GM13977 (cell line): ENCODE measurements around the gene SYNGR1.

Experiments used
- DNase-seq: peaks from one replicate; pipeline ENCODE4 v3.0.0; 2012; ENCODE audit warnings: low spot score
- in situ Hi-C: fragments of 300-500 bp; cut with MboI; formaldehyde crosslinking; loops from one replicate; pipeline ENCODE4 v1.12.0; 2022; ENCODE audit warnings: low sequenced_read_pairs, low pct_unique_long_range_greater_than_20kb, mixed read lengths, inconsistent platforms; ENCODE audit not compliant: unreplicated experiment
- TF ChIP-seq, protein P1 (sequence below): IDR thresholded peaks from 2 replicates; pipeline ENCODE4 v1.5.1; 2012; ENCODE audit warnings: mild to moderate bottlenecking, control low read depth; ENCODE audit not compliant: insufficient read depth; ENCODE audit errors: extremely low read depth, missing control alignments

Gene SYNGR1

DNA sequence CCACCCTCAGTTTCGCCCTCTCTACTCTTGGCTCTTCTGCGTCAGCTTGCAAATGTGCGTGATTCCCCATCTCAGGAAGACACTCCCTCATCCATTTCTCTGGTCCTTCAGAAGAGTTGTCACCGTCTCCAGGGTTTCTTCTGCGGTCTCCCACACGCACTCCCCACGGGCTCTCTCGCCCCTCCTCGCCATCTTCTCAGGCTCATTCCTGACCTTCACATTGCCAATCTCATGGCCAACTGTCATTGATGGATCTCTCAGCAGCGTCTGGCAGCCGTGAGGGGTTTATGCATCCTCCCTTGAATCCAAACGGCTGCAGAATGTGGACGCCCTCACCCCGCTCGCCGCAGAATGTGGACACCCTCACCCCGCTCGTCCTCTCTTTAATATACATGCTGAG, 10.5 kb downstream of the SYNGR1 start:
- in situ Hi-C loops = no loop called here
- TF ChIP-seq, protein P1, sequence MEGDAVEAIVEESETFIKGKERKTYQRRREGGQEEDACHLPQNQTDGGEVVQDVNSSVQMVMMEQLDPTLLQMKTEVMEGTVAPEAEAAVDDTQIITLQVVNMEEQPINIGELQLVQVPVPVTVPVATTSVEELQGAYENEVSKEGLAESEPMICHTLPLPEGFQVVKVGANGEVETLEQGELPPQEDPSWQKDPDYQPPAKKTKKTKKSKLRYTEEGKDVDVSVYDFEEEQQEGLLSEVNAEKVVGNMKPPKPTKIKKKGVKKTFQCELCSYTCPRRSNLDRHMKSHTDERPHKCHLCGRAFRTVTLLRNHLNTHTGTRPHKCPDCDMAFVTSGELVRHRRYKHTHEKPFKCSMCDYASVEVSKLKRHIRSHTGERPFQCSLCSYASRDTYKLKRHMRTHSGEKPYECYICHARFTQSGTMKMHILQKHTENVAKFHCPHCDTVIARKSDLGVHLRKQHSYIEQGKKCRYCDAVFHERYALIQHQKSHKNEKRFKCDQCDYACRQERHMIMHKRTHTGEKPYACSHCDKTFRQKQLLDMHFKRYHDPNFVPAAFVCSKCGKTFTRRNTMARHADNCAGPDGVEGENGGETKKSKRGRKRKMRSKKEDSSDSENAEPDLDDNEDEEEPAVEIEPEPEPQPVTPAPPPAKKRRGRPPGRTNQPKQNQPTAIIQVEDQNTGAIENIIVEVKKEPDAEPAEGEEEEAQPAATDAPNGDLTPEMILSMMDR = no peak
- DNase-seq = no peak

DNA sequence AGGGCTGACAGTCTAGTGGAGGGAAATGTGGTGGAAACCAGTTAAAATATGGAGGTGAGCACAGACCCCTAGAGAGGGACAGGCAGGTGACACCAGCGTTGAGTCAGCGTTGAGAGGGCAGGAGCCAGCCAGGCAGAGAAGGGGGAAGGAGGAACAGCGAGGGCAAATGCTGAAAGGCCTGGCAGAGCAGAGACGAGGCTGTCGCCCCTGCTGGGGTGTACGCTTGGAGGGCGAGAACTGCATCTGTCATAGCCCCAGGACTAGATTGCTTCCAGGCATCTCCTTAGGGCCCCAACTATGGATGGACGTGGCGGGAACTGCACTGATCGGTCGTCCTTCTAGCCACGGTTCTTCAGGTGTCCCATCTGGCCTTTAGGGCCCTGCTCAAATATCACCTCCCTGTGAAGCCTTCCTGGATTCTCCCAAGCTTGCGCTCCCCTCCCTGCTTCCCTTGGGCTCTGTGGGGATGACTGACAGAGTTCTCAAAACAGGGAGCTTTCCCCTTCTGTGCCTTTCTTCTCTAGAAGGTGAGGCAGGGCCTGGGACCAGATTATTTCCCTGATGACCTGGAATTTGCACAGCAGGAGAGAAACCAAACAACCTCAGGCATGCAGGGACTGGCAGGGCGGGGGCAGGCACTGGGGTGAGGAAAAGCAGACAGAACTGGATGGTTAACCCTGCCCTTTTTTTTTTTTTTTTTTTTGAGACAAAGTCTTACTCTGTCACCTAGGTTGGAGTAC, 11.1 kb downstream of the SYNGR1 start:
- in situ Hi-C loops = no loop called here
- TF ChIP-seq, protein P1 = no peak
- DNase-seq = no peak

DNA sequence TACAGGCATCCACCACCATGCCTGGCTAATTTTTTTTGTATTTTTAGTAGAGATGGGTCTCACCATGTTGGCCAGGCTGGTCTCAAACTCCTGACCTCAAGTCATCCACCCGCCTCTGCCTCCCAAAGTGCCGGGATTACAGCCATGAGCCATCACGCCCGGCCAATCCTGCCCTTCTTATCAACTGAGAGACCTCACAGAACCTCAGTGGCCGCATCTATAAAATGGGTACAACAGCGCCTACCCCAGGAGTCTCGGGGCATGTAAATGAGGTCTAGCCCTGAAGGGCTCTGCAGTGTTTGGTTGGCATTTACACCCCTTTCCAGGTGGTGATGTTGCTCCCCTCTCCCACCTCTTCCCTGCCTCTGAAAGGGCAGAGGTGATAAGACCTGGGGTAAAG, 11.7 kb downstream of the SYNGR1 start:
- in situ Hi-C loops = no loop called here
- no peak for DNase-seq

DNA sequence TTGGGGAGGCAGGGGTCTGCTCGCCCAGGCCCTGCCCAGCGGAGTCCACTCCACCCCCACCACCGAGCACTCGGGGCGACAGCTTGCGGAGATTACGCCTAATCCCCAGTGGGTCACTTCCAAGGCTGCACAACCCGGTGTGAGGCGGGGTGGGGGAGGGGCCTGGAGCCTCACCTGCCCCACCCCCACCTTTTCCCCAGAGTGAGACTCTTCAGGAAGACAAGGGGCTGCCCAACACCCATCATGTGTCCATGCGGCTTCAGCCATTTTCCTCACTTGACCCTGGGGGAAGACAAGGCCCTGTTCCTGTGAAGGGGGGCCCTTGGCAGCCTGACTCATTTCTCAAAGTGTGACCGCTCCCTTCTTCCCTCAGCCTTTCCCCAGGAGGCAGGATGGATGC, 12.5 kb downstream of the SYNGR1 start:
- in situ Hi-C loops = no loop called here
- TF ChIP-seq, protein P1 = no peak
- no peak for DNase-seq

More for the DNA sequence above, 11.7 kb downstream of the SYNGR1 start:
- TF ChIP-seq, protein P1 = no peak

DNA sequence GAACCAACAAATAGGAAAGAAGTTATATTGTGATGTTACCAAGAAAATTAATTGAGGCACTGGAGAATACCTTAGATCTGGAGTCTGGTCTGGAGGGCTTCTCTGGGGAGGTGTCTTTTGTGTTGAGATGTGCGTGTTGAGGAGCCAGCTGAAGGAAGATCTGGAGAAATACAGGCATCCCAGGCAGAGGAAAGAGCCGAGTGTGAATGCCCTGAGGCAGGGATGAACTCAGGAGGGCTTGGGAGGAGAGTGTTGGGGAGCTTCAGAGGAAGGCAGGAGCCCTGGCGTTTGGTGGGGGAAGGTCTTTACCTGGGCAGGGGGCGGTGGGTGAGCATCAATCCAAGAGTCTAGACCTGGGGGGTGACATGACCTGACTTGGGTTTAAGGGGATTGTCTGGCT, 13.1 kb downstream of the SYNGR1 start:
- DNase-seq = no peak
- in situ Hi-C loops = no loop called here
- TF ChIP-seq, protein P1 = no peak

DNA sequence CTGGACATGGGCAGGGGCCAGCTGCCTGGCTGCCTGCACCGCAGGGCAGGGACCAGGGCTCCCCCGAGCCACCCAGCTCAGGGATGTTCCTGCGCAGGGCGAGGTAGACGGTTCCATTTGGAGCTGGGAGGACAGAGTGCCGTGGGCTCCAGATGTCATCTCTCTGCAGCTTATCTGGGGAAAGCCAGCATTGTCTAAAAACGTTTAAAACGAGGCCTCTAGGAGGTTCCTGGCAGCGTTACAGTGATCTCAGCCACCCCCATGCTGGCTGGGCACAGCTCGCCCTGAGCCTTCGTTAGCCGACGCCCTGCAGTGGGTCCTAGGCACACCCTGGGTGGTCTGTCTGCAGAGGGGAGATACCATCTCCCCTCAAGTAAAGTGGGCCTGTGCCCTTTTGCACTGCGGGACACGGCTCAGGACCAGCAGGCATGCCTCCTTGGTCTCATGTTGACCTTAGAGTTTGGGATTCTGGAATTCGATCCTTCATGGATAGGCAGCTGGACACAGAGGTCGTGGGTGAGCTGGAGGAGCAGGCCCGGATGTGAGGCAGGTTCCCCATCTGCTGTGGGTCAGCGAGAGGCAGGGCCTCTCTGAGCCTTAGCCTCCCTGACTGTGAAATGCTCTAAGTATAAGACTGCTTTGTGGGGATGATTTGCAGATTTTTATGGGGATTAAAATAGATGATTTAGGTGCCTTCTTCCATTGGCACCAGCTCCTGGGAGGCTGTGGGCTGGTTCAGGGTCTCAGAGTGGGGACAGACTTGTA, 14.1 kb downstream of the SYNGR1 start:
- in situ Hi-C loops = no loop called here
- TF ChIP-seq, protein P1 = no peak
- DNase-seq = no peak
